ENCODE data around the gene CWC27. TPM values are rescaled to one million over a fixed set of nuclear protein-coding genes. Genes with fewer than 3 reads are reported as not detected.
"Not testable (repeated sequence)": the region's sequence is repeated elsewhere in the genome, so short reads cannot be mapped to it uniquely, and the experiment has no call there.

Gene CWC27
- total RNA-seq, 2 donors from 2014 or later, result 20.2 to 22.3 TPM

GRCh38 chr5:64784451-64785025 lies 15.8 kb downstream of the CWC27 start:
- peak; percentile 57 to 65 for ATAC-seq

DNA sequence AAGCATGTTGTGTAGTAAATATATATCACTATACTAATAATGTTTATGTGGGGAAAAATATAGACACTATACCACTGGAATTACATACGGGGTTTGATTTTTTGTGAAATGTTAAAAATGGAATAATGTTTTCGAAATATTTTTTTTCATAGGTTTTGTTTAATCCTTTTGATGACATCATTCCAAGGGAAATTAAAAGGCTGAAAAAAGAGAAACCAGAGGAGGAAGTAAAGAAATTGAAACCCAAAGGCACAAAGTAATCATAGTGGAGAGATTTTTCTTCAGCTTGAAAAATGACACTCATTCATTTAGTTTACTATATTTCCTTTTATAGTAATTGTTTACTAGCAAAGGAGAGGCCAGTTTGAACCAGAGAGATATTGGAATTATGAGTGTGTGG lies 17.6 kb downstream of the CWC27 start:
- ATAC-seq, result no peak
- DNase-seq, result no peak
- intact Hi-C loops (cut with DNase I), result loop anchor here in 1 of 2 donors (10.0 kb wide), 2 partner anchors 62 to 712 kb away; no protein-coding TSS in a partner anchor

More at GRCh38 chr5:64784451-64785025, 15.8 kb downstream of the CWC27 start:
- intact Hi-C loops (cut with DNase I), result loop anchor here (2.0 to 10.0 kb wide), 4 partner anchors 60 to 710 kb away; no protein-coding TSS in a partner anchor
- DNase-seq, result peak; percentile 76

- no peak for DNase-seq
- intact Hi-C loops (cut with DNase I), result loop anchor here in 1 of 2 donors (10.0 kb wide), 2 partner anchors 63 to 713 kb away; no protein-coding TSS in a partner anchor
- no peak for ATAC-seq
Measured at GRCh38 chr5:64788156-64788555, 19.4 kb downstream of the CWC27 start.

- intact Hi-C loops (cut with DNase I), result loop anchor here in 1 of 2 donors (10.0 kb wide), 2 partner anchors 65 to 715 kb away; no protein-coding TSS in a partner anchor
- DNase-seq (no peak), ATAC-seq (no peak)
Measured at GRCh38 chr5:64789457-64789856, 20.7 kb downstream of the CWC27 start.

DNA sequence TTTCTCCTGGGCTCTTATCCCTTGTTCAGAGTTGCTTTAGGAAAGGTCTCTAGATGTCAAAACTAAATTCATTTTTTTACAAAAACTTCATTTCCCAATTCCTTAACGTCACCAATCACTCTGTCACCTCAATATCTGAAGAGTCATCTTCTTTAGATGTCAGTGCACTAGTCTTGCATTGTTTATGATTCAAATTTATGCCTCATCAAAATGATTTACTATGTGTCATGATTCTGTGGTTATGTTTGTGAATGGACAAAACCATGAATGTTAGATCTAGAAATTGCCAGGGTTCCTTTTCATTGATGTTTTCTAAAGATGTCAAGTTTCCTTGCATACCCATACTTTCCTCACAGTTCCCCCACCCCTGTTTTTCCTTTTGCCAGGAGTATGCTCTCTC lies 21.5 kb downstream of the CWC27 start:
- intact Hi-C loops (cut with DNase I), result no loop called here
- ATAC-seq (no peak), DNase-seq (no peak)

GRCh38 chr5:64792469-64792868 lies 23.7 kb downstream of the CWC27 start:
- intact Hi-C loops (cut with DNase I), result no loop called here
- no peak for ATAC-seq
- no peak for DNase-seq

DNA sequence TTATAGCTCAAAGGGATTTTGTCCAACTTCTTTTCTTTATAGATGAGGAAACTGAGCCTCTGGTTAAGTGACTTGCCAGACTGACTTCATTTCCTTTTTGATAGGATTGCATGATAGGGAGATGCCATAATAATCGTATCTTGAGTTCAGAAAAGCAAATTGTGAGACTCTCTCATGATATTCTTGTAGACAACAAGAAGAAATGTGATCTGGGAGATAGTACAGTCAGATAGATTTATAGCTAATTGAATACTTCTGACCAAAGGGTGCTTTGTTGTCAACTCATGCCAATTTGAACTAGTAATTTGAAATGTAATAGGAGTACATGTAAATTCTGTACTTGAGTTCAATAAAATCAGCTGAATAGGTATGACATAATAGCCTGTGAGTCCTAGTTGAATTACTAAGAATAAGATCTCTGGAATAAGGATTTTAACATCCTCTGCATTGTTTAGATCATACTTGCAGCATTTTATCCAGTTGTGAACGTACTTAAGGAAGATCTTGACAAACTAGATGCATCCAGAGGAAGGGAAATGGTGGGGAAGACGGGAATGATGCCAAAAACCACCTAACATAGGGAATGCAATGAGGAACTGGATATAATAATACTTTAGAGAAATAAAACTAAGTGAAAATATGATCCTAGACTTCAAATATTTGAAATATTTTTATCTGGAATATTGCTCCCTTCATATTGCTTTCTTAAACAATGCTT lies 25.5 kb downstream of the CWC27 start:
- intact Hi-C loops (cut with DNase I), result no loop called here
- DNase-seq, result no peak
- no peak for ATAC-seq

DNA sequence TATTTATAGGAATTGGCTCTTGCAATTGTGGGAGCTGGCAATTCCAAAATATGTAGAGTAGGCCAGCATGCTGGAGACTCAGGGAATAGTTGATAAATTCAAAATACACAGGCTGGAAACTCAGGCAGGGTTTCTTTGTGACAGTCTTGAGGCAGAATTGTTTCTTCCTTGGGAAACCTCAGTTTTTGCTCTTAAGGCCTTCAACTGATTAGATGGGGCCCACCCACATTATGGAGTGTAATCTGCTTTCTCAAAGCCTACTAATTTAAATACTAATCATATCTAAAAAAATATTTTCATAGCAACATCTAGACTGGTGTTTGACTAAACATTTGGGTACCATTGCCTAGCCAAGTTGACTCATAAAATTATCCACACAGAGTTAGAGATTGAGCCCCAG lies 27.6 kb downstream of the CWC27 start:
- DNase-seq, result no peak
- ATAC-seq, result no peak
- intact Hi-C loops (cut with DNase I), result no loop called here

- intact Hi-C loops (cut with DNase I), result no loop called here
- DNase-seq (no peak), ATAC-seq (no peak)
Measured at GRCh38 chr5:64800926-64801325, 32.2 kb downstream of the CWC27 start.

GRCh38 chr5:64806537-64806936 lies 37.8 kb downstream of the CWC27 start:
- no peak for DNase-seq
- intact Hi-C loops (cut with DNase I), result no loop called here
- no peak for ATAC-seq

GRCh38 chr5:64807520-64807919 lies 38.8 kb downstream of the CWC27 start:
- intact Hi-C loops (cut with DNase I), result no loop called here
- ATAC-seq, result no peak
- no peak for DNase-seq

DNA sequence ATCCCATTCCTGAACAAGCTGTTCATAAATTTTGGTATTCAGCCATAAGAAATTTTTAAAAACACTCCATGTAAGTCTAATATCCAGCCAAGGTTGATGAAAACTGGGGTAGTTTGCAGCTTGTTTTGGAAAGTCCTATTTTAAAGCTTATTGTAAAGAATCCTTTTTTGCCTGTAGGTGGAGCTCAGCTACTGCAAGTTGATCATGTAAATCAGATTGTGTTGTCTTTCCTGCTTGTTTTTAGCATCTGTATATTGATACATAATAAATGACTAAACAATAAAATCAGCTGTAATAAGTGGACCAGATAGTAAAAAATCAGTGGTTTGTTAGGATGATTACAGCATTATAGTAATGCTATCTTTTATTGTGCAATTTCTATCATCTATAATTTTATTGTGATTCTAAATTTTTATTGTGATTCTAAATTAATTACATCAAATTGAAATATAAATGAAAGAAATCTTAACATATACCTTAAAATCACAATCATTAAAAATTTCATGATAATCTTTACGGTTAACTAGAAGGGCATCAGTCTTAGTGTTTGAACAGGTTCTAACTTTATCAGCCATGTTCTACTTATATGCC lies 42.4 kb downstream of the CWC27 start:
- intact Hi-C loops (cut with DNase I), result loop anchor here in 1 of 2 donors (2.0 to 10.0 kb wide), 3 partner anchors 144 to 672 kb away; no protein-coding TSS in a partner anchor
- ATAC-seq, result peak in 1 of 2 donors; percentile 65
- DNase-seq, result no peak

- ATAC-seq, result no peak
- intact Hi-C loops (cut with DNase I), result loop anchor here in 1 of 2 donors (5.0 to 10.0 kb wide), 2 partner anchors 141 to 288 kb away; no protein-coding TSS in a partner anchor
- no peak for DNase-seq
Measured at GRCh38 chr5:64814073-64814472, 45.3 kb downstream of the CWC27 start.

DNA sequence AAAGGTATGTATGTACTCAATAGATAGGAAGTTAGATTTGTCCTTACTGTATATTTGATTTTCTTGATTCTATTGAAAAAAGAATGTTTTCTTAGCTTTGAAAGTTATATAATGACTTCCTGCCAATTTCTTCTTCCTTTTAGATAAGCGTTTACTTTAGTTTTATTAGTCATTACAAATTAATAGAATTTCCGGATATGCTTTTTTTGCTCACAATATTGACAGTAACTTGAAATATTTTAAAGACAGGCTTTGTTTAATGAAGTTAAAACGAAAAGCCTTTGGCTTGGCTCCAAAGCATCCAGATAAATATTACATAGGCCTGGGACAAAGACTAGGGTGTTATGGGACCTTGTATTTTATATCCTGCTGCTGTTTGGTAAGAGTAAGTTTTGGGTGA lies 49.5 kb downstream of the CWC27 start:
- intact Hi-C loops (cut with DNase I), result loop anchor here in 1 of 2 donors (10.0 kb wide), 1 partner anchor 137 kb away; no protein-coding TSS in a partner anchor
- DNase-seq (no peak), ATAC-seq (no peak)

GRCh38 chr5:64819345-64819744 lies 50.6 kb downstream of the CWC27 start:
- DNase-seq, ATAC-seq: not testable (repeated sequence)
- intact Hi-C loops (cut with DNase I), result loop anchor here in 1 of 2 donors (10.0 kb wide), 1 partner anchor 135 kb away; no protein-coding TSS in a partner anchor

GRCh38 chr5:64822320-64822719 lies 53.6 kb downstream of the CWC27 start:
- intact Hi-C loops (cut with DNase I), result no loop called here
- no peak for DNase-seq
- ATAC-seq, result no peak

DNA sequence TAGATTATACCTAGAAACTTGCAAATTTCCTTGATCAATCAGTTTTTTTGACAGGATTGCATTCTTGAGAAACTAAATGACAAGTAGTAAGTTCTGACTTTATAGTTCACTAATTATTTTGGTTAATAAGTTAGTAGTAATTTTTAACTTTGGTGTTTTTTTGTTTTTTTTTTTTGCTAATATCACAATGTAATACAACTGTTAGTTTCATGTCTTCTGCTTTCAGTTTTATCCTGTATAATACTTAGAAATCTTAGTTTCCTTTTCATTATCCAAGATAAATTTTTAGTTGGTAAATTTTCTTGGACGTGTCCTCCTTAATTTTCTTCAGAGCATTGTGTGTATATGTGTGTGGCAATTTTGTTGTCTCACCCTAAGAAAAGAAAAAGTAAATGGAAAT lies 57.8 kb downstream of the CWC27 start:
- intact Hi-C loops (cut with DNase I), result no loop called here
- ATAC-seq (no peak), DNase-seq (no peak)

GRCh38 chr5:64827703-64828102 lies 59.0 kb downstream of the CWC27 start:
- intact Hi-C loops (cut with DNase I), result no loop called here
- ATAC-seq (no peak), DNase-seq (no peak)

DNA sequence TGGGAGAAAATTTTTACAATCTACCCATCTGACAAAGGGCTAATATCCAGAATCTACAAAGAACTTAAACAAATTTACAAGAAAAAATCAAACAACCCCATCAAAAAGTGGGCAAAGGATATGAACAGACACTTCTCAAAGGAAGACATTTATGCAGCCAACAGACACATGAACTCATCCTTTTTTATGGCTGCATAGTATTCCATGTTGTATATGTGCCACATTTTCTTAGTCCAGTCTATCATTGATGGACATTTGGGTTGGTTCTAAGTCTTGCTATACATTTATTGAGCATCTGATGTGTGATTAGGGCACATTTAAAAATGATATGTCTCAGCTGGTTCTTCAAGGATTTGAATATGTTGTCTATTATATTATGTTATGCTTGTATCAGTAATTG lies 61.9 kb downstream of the CWC27 start:
- not testable (repeated sequence) for ATAC-seq

GRCh38 chr5:64831996-64832395 lies 63.3 kb downstream of the CWC27 start:
- ATAC-seq (no peak), DNase-seq (no peak)
- intact Hi-C loops (cut with DNase I), result no loop called here

More for the DNA sequence above, 61.9 kb downstream of the CWC27 start:
- DNase-seq; intact Hi-C loops (cut with DNase I): not testable (repeated sequence)

Measured in left cardiac atrium (tissue), 4 donors.